GM21367 (cell line): Measurements from ENCODE around the gene ZNF577.

Source experiments
- ATAC-seq: cut with Tn5 transposase; IDR thresholded peaks from one replicate; pipeline ENCODE4 v1.9.1; 2021; ENCODE audit not compliant: unreplicated experiment

Gene ZNF577

GRCh38 chr19:51873097-51873496 lies 14.7 kb downstream of the ZNF577 start:
- ATAC-seq = no peak

- no peak for ATAC-seq
These were observed 25.7 kb downstream of the ZNF577 start for GRCh38 chr19:51861870-51862622.

- no peak for ATAC-seq
These were observed 50.6 kb downstream of the ZNF577 start for GRCh38 chr19:51837145-51837544.

GRCh38 chr19:51830274-51830673 lies 57.5 kb downstream of the ZNF577 start:
- no peak for ATAC-seq

- ATAC-seq = no peak
These were observed 63.3 kb downstream of the ZNF577 start for GRCh38 chr19:51824281-51825005.

- ATAC-seq = no peak
These were observed 64.8 kb downstream of the ZNF577 start for GRCh38 chr19:51822946-51823345.

- no peak for ATAC-seq
These were observed 65.4 kb downstream of the ZNF577 start for GRCh38 chr19:51822325-51822724.

GRCh38 chr19:51821921-51822320 lies 65.8 kb downstream of the ZNF577 start:
- no peak for ATAC-seq

GRCh38 chr19:51821456-51821855 lies 66.3 kb downstream of the ZNF577 start:
- no peak for ATAC-seq
